ENCODE results near the gene PIK3CA. TPM values are rescaled to one million over a fixed set of nuclear protein-coding genes. Genes with fewer than 3 reads are reported as not detected.

PIK3CA gene
- total RNA-seq, 1 experiment from 2014 or later: 27.6 TPM

DNA sequence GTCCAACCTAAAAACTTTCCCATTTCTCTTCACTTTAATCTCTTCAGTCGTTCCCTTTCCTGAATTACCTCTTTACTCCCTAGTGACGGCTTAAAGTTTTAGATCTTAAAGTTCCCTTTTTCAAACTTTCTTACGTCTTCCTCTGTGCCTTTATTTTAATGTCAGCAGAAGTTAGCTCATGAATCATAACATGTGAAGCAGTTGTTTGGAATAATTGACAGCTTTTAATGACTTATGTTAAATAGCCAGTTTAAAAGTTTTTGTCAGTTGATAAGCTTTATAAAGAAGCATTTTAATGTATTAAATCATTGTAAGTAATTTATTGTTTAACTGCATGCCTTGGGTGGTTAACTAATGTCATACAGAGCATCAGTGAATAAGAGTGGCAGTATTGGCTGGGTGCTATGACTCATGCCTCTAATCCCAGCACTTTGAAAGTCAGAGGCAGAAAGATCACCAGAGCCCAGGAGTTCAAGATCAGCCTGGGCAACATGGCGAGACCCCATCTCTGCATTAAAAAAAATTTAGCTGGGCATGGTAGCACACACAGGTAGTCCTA is 33.9 kb downstream of the PIK3CA start:
- POLR2A ChIA-PET: no interaction called here
- no peaks in the 10 kb centered on the region for H3K4me1 ChIP-seq (ENCODE audit: control insufficient read depth, insufficient read depth, low read length)
- DNase-seq (ENCODE audit: low read depth, low spot score): no peak
- intact Hi-C loops (cut with micrococcal nuclease; ENCODE audit: unreplicated experiment): no loop called here
- BruUV-seq (replicated peaks): no TSS peak
- H3K36me3 ChIP-seq (ENCODE audit: control insufficient read depth, insufficient read depth, low read length): no peaks in the 10 kb centered on the region
- H3K4me3 ChIP-seq (ENCODE audit: low read depth in 2 of 2, low read length in 2 of 2): no peak overlapping the region
- no peak for TF ChIP-seq POLR2AphosphoS5 (IDR thresholded peaks at IDR 0.05; ENCODE audit: low read depth, low read length)
- no peak for TF ChIP-seq SIN3A (IDR thresholded peaks at IDR 0.05; ENCODE audit: borderline replicate concordance, insufficient read depth, low read depth, low read length)
- TF ChIP-seq, protein P1, sequence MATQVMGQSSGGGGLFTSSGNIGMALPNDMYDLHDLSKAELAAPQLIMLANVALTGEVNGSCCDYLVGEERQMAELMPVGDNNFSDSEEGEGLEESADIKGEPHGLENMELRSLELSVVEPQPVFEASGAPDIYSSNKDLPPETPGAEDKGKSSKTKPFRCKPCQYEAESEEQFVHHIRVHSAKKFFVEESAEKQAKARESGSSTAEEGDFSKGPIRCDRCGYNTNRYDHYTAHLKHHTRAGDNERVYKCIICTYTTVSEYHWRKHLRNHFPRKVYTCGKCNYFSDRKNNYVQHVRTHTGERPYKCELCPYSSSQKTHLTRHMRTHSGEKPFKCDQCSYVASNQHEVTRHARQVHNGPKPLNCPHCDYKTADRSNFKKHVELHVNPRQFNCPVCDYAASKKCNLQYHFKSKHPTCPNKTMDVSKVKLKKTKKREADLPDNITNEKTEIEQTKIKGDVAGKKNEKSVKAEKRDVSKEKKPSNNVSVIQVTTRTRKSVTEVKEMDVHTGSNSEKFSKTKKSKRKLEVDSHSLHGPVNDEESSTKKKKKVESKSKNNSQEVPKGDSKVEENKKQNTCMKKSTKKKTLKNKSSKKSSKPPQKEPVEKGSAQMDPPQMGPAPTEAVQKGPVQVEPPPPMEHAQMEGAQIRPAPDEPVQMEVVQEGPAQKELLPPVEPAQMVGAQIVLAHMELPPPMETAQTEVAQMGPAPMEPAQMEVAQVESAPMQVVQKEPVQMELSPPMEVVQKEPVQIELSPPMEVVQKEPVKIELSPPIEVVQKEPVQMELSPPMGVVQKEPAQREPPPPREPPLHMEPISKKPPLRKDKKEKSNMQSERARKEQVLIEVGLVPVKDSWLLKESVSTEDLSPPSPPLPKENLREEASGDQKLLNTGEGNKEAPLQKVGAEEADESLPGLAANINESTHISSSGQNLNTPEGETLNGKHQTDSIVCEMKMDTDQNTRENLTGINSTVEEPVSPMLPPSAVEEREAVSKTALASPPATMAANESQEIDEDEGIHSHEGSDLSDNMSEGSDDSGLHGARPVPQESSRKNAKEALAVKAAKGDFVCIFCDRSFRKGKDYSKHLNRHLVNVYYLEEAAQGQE (IDR thresholded peaks at IDR 0.05; ENCODE audit: insufficient read depth in 1 of 2, low read depth in 2 of 2, low read length in 1 of 2): no peak
- no peak for TF ChIP-seq TCF7L2 (IDR thresholded peaks at IDR 0.05; ENCODE audit: low read depth, low read length)
- TF ChIP-seq, protein P2, sequence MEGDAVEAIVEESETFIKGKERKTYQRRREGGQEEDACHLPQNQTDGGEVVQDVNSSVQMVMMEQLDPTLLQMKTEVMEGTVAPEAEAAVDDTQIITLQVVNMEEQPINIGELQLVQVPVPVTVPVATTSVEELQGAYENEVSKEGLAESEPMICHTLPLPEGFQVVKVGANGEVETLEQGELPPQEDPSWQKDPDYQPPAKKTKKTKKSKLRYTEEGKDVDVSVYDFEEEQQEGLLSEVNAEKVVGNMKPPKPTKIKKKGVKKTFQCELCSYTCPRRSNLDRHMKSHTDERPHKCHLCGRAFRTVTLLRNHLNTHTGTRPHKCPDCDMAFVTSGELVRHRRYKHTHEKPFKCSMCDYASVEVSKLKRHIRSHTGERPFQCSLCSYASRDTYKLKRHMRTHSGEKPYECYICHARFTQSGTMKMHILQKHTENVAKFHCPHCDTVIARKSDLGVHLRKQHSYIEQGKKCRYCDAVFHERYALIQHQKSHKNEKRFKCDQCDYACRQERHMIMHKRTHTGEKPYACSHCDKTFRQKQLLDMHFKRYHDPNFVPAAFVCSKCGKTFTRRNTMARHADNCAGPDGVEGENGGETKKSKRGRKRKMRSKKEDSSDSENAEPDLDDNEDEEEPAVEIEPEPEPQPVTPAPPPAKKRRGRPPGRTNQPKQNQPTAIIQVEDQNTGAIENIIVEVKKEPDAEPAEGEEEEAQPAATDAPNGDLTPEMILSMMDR (IDR thresholded peaks at IDR 0.05): no peak
- H3K9me3 ChIP-seq (ENCODE audit: control insufficient read depth, insufficient read depth, low read depth, low read length): no peaks in the 10 kb centered on the region
- CTCF ChIA-PET: no interaction called here
- ATAC-seq: no peak
- no peaks in the 10 kb centered on the region for H3K27me3 ChIP-seq (ENCODE audit: control insufficient read depth, insufficient read depth, low read length)
- H3K27ac ChIP-seq (ENCODE audit: low read length): no peak overlapping the region
- in situ Hi-C loops (cut with HindIII; ENCODE audit: low pct_unique_long_range_greater_than_20kb, low sequenced_read_pairs): no loop called here

DNA sequence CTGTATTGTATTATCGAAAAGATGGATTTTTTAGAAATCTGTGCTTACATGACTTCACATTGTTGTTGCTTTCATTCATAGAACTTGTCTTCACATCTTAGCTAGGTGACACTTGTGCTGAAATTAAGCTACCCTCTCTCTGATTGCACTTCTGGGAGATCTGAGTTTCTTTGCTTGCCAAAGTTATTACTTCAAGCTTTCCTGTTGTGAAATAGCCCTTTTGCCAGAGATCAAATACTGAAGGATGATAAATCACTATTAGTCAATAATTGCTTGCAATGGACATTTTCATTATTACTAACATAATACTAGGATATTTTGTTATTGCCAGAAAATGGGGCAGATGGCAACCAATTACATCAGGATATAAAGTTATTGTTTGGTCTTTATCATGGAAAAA is 34.7 kb downstream of the PIK3CA start:
- in situ Hi-C loops (cut with HindIII; ENCODE audit: low pct_unique_long_range_greater_than_20kb, low sequenced_read_pairs) (no loop called here), intact Hi-C loops (cut with micrococcal nuclease; ENCODE audit: unreplicated experiment) (no loop called here)
- no peaks in the 10 kb centered on the region for H3K9me3 ChIP-seq (ENCODE audit: control insufficient read depth, insufficient read depth, low read depth, low read length)
- H3K4me1 ChIP-seq (ENCODE audit: control insufficient read depth, insufficient read depth, low read length): no peaks in the 10 kb centered on the region
- H3K27ac ChIP-seq (ENCODE audit: low read length): no peak overlapping the region
- no peaks in the 10 kb centered on the region for H3K36me3 ChIP-seq (ENCODE audit: control insufficient read depth, insufficient read depth, low read length)
- no TSS peak for BruUV-seq (replicated peaks)
- ATAC-seq (no peak), DNase-seq (ENCODE audit: low read depth, low spot score) (no peak)
- ChIA-PET CTCF (no interaction called here), POLR2A (no interaction called here)
- no peaks in the 10 kb centered on the region for H3K27me3 ChIP-seq (ENCODE audit: control insufficient read depth, insufficient read depth, low read length)
- TF ChIP-seq SIN3A (IDR thresholded peaks at IDR 0.05; ENCODE audit: borderline replicate concordance, insufficient read depth, low read depth, low read length): no peak
- no peak for TF ChIP-seq POLR2AphosphoS5 (IDR thresholded peaks at IDR 0.05; ENCODE audit: low read depth, low read length)
- no peak for TF ChIP-seq TCF7L2 (IDR thresholded peaks at IDR 0.05; ENCODE audit: low read depth, low read length)
- TF ChIP-seq, protein P1 (IDR thresholded peaks at IDR 0.05; ENCODE audit: insufficient read depth in 1 of 2, low read depth in 2 of 2, low read length in 1 of 2): no peak
- H3K4me3 ChIP-seq (ENCODE audit: low read depth in 2 of 2, low read length in 2 of 2): no peak overlapping the region
